PC-3 (cell line): ENCODE data around the gene FBLN7. TPM values are rescaled to one million over a fixed set of nuclear protein-coding genes. Genes with fewer than 3 reads are reported as not detected.

Experiments used
- ATAC-seq: fragments of 200-7000 bp; cut with Tn5 transposase; 2 replicates; pipeline ENCODE4 v1.9.1; 2020; ENCODE audit warnings: mild to moderate bottlenecking, moderate library complexity
- BruUV-seq: library from RNA; stranded (reverse); fragments of 400-500 nt; replicated peaks from 2 replicates; lab custom pipeline; 2021; lab: Mats Ljungman, UMichigan
- CTCF ChIA-PET: fragments of 300-600 bp; sonication (Branson Sonifier 250); formaldehyde crosslinking; loops from one replicate; lab custom pipeline; 2022; ENCODE audit warnings: antibody characterized with exemption; lab: Charles Lee
- POLR2A ChIA-PET: fragments of 300-600 bp; sonication (Branson Sonifier 250); formaldehyde crosslinking; loops from one replicate; lab custom pipeline; 2022; ENCODE audit warnings: antibody characterized with exemption; ENCODE audit not compliant: unreplicated experiment; lab: Charles Lee
- DNase-seq: peaks from one replicate; pipeline ENCODE4 v3.0.0-alpha.2; 2015
- H2AFZ ChIP-seq: fragments of 300-600 bp; sonication (generic); 2 replicates; pipeline ENCODE4 v1.6.0; 2016; ENCODE audit warnings: antibody characterized with exemption, low read length
- H3F3A ChIP-seq: fragments of 300-600 bp; sonication (generic); one replicate; pipeline ENCODE4 v1.6.0; 2017; ENCODE audit warnings: antibody characterized with exemption, low read length, control low read depth, mild to moderate bottlenecking; ENCODE audit not compliant: unreplicated experiment
- H3K27ac ChIP-seq: fragments of 300-600 bp; sonication (generic); 2 replicates; pipeline ENCODE4 v1.5.1; 2016; ENCODE audit warnings: mild to moderate bottlenecking, low read length
- H3K27me3 ChIP-seq: fragments of 300-600 bp; sonication (generic); 2 replicates; pipeline ENCODE4 v1.6.1; 2016; ENCODE audit warnings: low read length, mixed read lengths
- H3K36me3 ChIP-seq: fragments of 300-600 bp; sonication (generic); 2 replicates; pipeline ENCODE4 v1.6.1; 2016; ENCODE audit warnings: low read depth, mixed run types, low read length, mixed read lengths
- H3K4me1 ChIP-seq: fragments of 300-600 bp; sonication (generic); 2 replicates; pipeline ENCODE4 v1.5.1; 2016; ENCODE audit warnings: low read length; ENCODE audit not compliant: insufficient read depth
- H3K4me2 ChIP-seq: fragments of 300-600 bp; sonication (generic); 2 replicates; pipeline ENCODE4 v1.6.0; 2016; ENCODE audit warnings: low read length
- H3K4me3 ChIP-seq: fragments of 300-600 bp; sonication (generic); 2 replicates; pipeline ENCODE4 v1.5.1; 2016; ENCODE audit warnings: mild to moderate bottlenecking, low read length, mixed read lengths
- H3K79me2 ChIP-seq: fragments of 300-600 bp; sonication (generic); 2 replicates; pipeline ENCODE4 v1.6.1; 2017; ENCODE audit warnings: low read length, mixed read lengths
- H3K9ac ChIP-seq: fragments of 300-600 bp; sonication (generic); 2 replicates; pipeline ENCODE4 v1.6.0; 2016; ENCODE audit warnings: mild to moderate bottlenecking, low read length
- H3K9me2 ChIP-seq: fragments of 300-600 bp; sonication (generic); replicated peaks from 2 replicates; pipeline ENCODE4 v1.6.1; 2016; ENCODE audit warnings: mixed run types, low read length, mixed read lengths
- H3K9me3 ChIP-seq: fragments of 300-600 bp; sonication (generic); 2 replicates; pipeline ENCODE4 v1.6.1; 2016; ENCODE audit warnings: low read length, mixed read lengths
- H4K20me1 ChIP-seq: fragments of 300-600 bp; sonication (generic); 2 replicates; pipeline ENCODE4 v1.6.1; 2016; ENCODE audit warnings: low read length, mixed read lengths
- EZH2 ChIP-seq: fragments of 300-600 bp; sonication (generic); IDR thresholded peaks from one replicate; pipeline ENCODE4 v1.6.1; 2017; ENCODE audit warnings: antibody characterized with exemption, mild to moderate bottlenecking, low read length; ENCODE audit not compliant: unreplicated experiment
- EZH2phosphoT487 ChIP-seq: fragments of 300-600 bp; sonication (generic); IDR thresholded peaks from 2 replicates; pipeline ENCODE4 v1.6.1; 2018; ENCODE audit warnings: mild to moderate bottlenecking, antibody characterized with exemption, low read length, borderline replicate concordance
- intact Hi-C: fragments of 100-400 bp; cut with micrococcal nuclease; formaldehyde crosslinking; loops from 2 replicates; pipeline ENCODE4 v1.9.0; 2023
- total RNA-seq: library from RNA; depleted of rRNA; stranded (reverse); fragments of >200 nt; gene quantifications from 2 replicates; pipeline ENCODE4 v1.2.3, GENCODE V29; 2014
- TF ChIP-seq, protein P1 (sequence below): fragments of 300-600 bp; sonication (generic); conservative IDR thresholded peaks from 2 replicates; pipeline ENCODE4 v1.5.1; 2017; ENCODE audit warnings: antibody characterized with exemption, low read depth, mild to moderate bottlenecking, low read length

FBLN7 gene
- total RNA-seq, 1 experiment from 2014 or later, result 2.2 TPM

DNA sequence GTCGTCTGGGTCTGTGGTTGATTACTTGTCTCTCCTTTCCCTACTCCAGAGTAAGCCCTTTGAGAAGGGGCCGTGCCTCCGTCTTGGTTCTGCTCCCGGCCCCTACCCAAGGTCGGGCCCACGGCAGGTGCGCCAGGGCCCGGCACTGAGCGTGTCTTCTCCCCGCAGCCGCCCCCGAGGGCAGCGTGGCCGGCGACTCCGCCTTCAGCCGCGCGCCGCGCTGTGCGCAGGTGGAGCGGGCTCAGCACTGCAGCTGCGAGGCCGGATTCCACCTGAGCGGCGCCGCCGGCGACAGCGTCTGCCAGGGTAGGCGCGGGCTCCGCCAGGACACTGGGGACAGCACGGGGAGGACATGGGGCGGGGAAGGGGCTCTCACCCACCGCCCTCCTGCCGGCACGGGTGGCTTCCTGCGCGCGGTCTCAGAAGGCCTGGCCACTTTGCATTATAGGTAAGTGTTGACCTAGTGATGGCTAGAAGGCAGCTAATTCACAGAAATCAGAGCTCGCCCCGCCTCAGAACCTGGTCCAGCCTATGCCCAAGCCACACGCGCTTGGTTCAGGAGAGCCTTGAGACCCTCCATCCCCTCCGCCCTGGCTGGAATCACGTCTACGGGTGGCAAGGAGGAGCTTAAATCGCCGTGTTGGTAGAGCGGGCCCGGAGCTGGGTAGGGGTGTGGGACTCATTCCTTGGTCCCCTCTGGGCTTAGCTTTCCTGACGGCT, 43.5 kb downstream of the FBLN7 start:
- ChIA-PET CTCF (no interaction called here), POLR2A (no interaction called here)
- no TSS peak for BruUV-seq
- no peak overlapping the region for H3K27ac ChIP-seq
- intact Hi-C loops, result no loop called here
- no peaks in the 10 kb centered on the region for H3K9me3 ChIP-seq
- H2AFZ ChIP-seq, result no peak overlapping the region
- H3K4me1 ChIP-seq, result no peaks in the 10 kb centered on the region
- TF ChIP-seq EZH2phosphoT487 (no peak), EZH2 (no peak)
- TF ChIP-seq, protein P1, sequence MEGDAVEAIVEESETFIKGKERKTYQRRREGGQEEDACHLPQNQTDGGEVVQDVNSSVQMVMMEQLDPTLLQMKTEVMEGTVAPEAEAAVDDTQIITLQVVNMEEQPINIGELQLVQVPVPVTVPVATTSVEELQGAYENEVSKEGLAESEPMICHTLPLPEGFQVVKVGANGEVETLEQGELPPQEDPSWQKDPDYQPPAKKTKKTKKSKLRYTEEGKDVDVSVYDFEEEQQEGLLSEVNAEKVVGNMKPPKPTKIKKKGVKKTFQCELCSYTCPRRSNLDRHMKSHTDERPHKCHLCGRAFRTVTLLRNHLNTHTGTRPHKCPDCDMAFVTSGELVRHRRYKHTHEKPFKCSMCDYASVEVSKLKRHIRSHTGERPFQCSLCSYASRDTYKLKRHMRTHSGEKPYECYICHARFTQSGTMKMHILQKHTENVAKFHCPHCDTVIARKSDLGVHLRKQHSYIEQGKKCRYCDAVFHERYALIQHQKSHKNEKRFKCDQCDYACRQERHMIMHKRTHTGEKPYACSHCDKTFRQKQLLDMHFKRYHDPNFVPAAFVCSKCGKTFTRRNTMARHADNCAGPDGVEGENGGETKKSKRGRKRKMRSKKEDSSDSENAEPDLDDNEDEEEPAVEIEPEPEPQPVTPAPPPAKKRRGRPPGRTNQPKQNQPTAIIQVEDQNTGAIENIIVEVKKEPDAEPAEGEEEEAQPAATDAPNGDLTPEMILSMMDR, result no peak
- no peak overlapping the region for H3K4me3 ChIP-seq
- no peak overlapping the region for H3K9ac ChIP-seq
- H3F3A ChIP-seq, result no peaks in the 10 kb centered on the region
- no peaks in the 10 kb centered on the region for H4K20me1 ChIP-seq
- H3K36me3 ChIP-seq, result no peaks in the 10 kb centered on the region
- DNase-seq, result no peak
- H3K27me3 ChIP-seq, result no peaks in the 10 kb centered on the region
- H3K4me2 ChIP-seq, result no peak overlapping the region
- H3K79me2 ChIP-seq, result no peaks in the 10 kb centered on the region
- no peak for ATAC-seq
- H3K9me2 ChIP-seq, result no peaks in the 10 kb centered on the region

DNA sequence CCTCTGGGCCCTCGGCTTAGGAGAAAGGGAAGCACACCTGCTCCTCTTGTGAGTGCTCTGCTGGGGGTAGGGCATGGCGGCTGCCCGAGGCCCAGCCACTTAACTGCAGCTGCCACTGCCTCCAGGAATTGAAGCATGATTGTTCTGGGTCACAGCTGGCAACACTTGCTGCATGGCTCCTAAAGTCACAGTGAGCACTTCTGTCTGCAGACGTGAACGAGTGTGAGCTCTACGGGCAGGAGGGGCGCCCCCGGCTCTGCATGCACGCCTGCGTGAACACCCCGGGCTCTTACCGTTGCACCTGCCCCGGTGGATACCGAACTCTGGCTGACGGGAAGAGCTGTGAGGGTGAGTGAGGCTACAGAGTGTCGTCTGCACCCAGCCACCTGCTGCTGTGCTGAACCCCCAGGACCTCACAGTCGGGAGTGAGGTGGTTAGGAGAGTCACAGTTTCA, 44.4 kb downstream of the FBLN7 start:
- no TSS peak for BruUV-seq
- CTCF ChIA-PET, result no interaction called here
- Histone ChIP-seq H3K36me3 (no peaks in the 10 kb centered on the region), H3K9ac (no peak overlapping the region), H3F3A (no peaks in the 10 kb centered on the region), H3K9me2 (no peaks in the 10 kb centered on the region), H2AFZ (no peak overlapping the region), H3K4me2 (no peak overlapping the region), H3K27ac (no peak overlapping the region), H4K20me1 (no peaks in the 10 kb centered on the region), H3K4me3 (no peak overlapping the region), H3K79me2 (no peaks in the 10 kb centered on the region), H3K9me3 (no peaks in the 10 kb centered on the region), H3K4me1 (peaks cover 2% of the 10 kb centered on the region), H3K27me3 (no peaks in the 10 kb centered on the region)
- POLR2A ChIA-PET, result no interaction called here
- TF ChIP-seq EZH2phosphoT487 (no peak), EZH2 (no peak)
- TF ChIP-seq, protein P1, result no peak
- ATAC-seq (no peak), DNase-seq (no peak)
- intact Hi-C loops, result no loop called here

DNA sequence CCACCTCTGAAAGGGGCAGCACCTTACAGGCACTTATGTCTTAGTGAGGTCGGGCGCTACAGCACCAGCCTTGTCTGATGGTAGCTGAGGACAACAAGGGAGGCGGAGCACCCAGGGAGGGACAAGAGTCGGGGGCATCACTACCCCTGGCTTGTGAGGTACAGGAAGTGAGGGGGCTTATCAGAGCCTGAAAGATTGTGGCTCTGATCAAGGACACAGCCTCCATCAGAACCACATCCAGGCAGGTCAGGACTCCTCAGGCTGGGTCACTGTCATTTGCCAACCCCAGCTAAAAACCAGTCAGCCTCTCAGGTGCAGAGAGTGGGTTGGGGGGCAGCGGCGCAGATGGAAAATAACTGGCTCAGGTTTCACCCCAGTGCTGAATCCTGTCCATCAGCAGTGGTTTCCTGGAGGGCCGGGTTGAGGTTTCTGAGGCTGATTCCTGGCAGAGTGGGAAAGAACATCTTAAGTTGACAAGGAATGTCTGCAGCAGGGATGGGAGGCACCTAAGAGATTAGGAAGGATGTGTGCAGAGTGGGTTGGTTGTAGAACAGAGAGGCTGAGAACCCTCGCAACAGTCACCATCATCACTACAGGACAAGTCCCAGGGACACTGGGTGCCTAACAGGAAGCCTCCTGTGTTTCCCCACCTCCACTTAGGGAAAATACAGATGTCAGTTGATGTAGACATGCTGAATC, 45.3 kb downstream of the FBLN7 start:
- Histone ChIP-seq H3K4me2 (no peak overlapping the region), H3K4me1 (peaks cover 10% of the 10 kb centered on the region), H3K9me2 (no peaks in the 10 kb centered on the region), H3K79me2 (no peaks in the 10 kb centered on the region), H3K9ac (no peak overlapping the region), H3K27ac (no peak overlapping the region), H4K20me1 (no peaks in the 10 kb centered on the region), H3K9me3 (no peaks in the 10 kb centered on the region), H3F3A (no peaks in the 10 kb centered on the region), H2AFZ (no peak overlapping the region), H3K27me3 (no peaks in the 10 kb centered on the region), H3K4me3 (no peak overlapping the region), H3K36me3 (no peaks in the 10 kb centered on the region)
- ATAC-seq (no peak), DNase-seq (no peak)
- CTCF ChIA-PET, result no interaction called here
- POLR2A ChIA-PET, result no interaction called here
- BruUV-seq, result no TSS peak
- intact Hi-C loops, result no loop called here
- TF ChIP-seq, protein P1, result no peak
- no peak for TF ChIP-seq EZH2
- no peak for TF ChIP-seq EZH2phosphoT487
